Lower lobe of right lung (tissue), 2 donors: Measurements from ENCODE around the gene FBXO2. TPM values are rescaled to one million over a fixed set of nuclear protein-coding genes. Genes with fewer than 3 reads are reported as not detected.

Experiments
- ATAC-seq, 2 donors: fragments of 200-7000 bp; cut with Tn5 transposase; one replicate each; pipeline ENCODE4 v1.9.1; 2020 to 2022; ENCODE audit warnings: mild to moderate bottlenecking in 2 of 2, moderate library complexity in 2 of 2
- DNase-seq: peaks from one replicate; pipeline ENCODE4 v3.0.0-alpha.2; 2020
- H3K27ac ChIP-seq: fragments of 200-600 bp; one replicate; pipeline ENCODE4 v1.8.0; 2022
- H3K27me3 ChIP-seq: fragments of 200-600 bp; one replicate; pipeline ENCODE4 v1.8.0; 2022; ENCODE audit warnings: low read depth
- H3K36me3 ChIP-seq: fragments of 200-600 bp; one replicate; pipeline ENCODE4 v1.8.0; 2022; ENCODE audit warnings: mild to moderate bottlenecking
- H3K4me1 ChIP-seq: fragments of 200-600 bp; one replicate; pipeline ENCODE4 v1.8.0; 2022
- H3K4me3 ChIP-seq: fragments of 200-600 bp; one replicate; pipeline ENCODE4 v1.8.0; 2022; ENCODE audit warnings: mild to moderate bottlenecking
- H3K9me3 ChIP-seq: fragments of 200-600 bp; one replicate; pipeline ENCODE4 v1.8.0; 2022
- intact Hi-C: fragments of 100-400 bp; cut with DNase I; formaldehyde crosslinking; loops from one replicate; pipeline ENCODE4 v1.11.0; 2022
- total RNA-seq: library from RNA; stranded (reverse); fragmentation: NEBNext Ultra II Directional; extraction: Animal tissue kit (Norgen Biotek cat#: 25700); gene quantifications from one replicate; pipeline ENCODE4 v1.2.1, GENCODE V29; 2021
- TF ChIP-seq, protein P1 (sequence below): fragments of 200-600 bp; IDR thresholded peaks from one replicate; pipeline ENCODE4 v1.8.0; 2022; ENCODE audit warnings: antibody characterized with exemption, mild to moderate bottlenecking
- donor health status: DM: no; HTN: yes; CAD: no; lungs with severe emphysema.

Gene FBXO2
- total RNA-seq, 1 donor from 2014 or later = 13.4 TPM

DNA sequence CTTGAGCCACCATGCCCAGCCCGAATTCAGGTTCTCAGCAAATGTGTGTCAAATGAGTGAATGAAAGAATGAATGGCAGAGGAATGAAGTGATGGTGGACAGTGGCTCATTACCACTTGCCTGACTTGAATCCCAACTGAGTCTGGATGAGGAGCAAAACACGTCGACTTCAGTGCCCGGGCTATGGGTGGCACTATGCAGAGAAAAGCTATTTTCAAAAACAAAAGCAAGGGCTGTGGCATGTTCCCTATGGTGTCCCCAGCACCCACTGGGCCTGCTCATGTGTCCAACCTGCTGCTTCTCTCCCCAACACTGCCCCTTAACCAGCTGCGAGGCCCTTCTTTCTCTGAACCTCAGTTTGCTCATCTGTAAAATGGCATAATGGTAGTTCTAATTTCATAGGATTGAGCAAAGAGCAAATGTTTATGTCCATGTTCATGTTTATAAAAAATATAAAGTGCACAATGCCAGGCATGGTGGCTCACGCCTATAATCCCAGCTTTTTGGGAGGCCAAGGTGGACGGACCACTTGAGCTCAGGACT lies 31.1 kb upstream of the FBXO2 start:
- no peaks in the 10 kb centered on the region for H3K36me3 ChIP-seq
- TF ChIP-seq, protein P1, sequence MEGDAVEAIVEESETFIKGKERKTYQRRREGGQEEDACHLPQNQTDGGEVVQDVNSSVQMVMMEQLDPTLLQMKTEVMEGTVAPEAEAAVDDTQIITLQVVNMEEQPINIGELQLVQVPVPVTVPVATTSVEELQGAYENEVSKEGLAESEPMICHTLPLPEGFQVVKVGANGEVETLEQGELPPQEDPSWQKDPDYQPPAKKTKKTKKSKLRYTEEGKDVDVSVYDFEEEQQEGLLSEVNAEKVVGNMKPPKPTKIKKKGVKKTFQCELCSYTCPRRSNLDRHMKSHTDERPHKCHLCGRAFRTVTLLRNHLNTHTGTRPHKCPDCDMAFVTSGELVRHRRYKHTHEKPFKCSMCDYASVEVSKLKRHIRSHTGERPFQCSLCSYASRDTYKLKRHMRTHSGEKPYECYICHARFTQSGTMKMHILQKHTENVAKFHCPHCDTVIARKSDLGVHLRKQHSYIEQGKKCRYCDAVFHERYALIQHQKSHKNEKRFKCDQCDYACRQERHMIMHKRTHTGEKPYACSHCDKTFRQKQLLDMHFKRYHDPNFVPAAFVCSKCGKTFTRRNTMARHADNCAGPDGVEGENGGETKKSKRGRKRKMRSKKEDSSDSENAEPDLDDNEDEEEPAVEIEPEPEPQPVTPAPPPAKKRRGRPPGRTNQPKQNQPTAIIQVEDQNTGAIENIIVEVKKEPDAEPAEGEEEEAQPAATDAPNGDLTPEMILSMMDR = no peak
- DNase-seq (no peak), ATAC-seq (no peak)
- intact Hi-C loops = no loop called here
- H3K27me3 ChIP-seq = peaks cover 36% of the 10 kb centered on the region
- no peak overlapping the region for H3K27ac ChIP-seq
- H3K4me1 ChIP-seq = peaks cover 10% of the 10 kb centered on the region
- H3K4me3 ChIP-seq = no peak overlapping the region
- no peaks in the 10 kb centered on the region for H3K9me3 ChIP-seq

DNA sequence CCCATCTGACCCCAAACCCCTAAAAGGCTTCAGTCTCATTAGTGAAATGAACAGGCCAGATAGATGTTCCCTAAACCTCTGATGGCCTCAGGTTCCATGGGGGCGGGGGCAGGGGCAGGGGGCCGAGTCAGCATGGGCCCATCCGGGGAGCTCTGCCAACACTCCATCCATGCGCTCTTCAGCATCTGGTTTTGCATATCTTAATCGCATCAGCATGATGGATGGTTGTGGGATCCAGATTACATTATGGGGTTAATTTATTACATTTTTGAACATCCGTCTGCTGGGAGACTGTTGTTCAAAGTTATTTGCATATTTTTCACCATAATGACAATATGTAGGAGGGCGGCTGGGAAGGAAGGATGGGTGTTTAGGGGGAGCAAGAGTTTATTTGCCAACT lies 29.8 kb upstream of the FBXO2 start:
- TF ChIP-seq, protein P1 = no peak
- Histone ChIP-seq H3K4me3 (no peak overlapping the region), H3K9me3 (no peaks in the 10 kb centered on the region), H3K36me3 (no peaks in the 10 kb centered on the region), H3K27me3 (peaks cover 24% of the 10 kb centered on the region), H3K27ac (no peak overlapping the region), H3K4me1 (peaks cover 14% of the 10 kb centered on the region)
- ATAC-seq = no peak
- DNase-seq = no peak
- intact Hi-C loops = no loop called here

DNA sequence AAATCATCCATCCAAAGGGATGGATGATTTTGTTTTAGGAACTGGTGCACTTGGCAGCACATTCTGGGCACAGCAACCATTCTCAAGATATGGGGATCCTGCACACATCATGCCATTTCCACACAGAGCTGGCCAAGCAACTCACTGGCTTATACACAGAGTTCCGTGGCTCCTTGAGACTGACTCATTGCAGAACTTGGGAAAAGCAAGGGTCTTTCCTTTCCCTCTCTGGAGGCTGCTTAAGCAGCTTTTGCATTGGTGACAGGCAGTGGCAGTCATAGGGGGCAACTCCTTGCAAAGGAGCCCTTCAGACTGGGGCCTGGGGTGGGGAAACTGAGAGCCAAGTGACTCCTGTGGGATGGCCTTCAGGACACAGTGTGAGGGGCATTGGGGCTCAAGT lies 28.6 kb upstream of the FBXO2 start:
- Histone ChIP-seq H3K9me3 (no peaks in the 10 kb centered on the region), H3K27ac (no peak overlapping the region), H3K4me3 (no peak overlapping the region), H3K4me1 (peaks cover 14% of the 10 kb centered on the region), H3K36me3 (no peaks in the 10 kb centered on the region), H3K27me3 (peaks cover 11% of the 10 kb centered on the region)
- DNase-seq (no peak), ATAC-seq (no peak)
- TF ChIP-seq, protein P1 = no peak
- intact Hi-C loops = no loop called here

DNA sequence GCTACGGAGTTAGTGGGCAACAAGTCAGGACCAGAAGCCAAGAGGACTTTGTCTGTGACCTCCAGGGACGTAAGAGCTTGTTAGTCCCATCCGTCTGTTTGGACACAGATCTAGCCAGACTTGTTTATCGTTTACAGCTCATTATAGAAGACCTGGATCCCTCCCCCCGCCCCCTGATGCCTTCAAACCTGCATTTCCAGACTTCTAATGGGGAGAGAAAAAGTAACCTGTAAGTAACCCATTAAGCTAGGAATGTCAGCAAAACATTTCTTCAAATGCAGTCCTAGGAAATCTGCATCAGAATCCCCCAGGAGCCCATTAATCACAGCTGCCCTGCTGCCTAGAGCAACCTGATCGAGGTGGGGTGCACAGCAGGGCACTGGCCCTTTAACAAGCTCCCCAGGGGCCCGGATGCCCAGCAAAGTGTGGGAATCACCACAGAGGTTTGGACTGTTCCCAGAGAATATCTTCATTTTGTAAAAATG lies 28.1 kb upstream of the FBXO2 start:
- TF ChIP-seq, protein P1 = no peak
- no peak for DNase-seq
- intact Hi-C loops = no loop called here
- Histone ChIP-seq H3K27me3 (peaks cover 6% of the 10 kb centered on the region), H3K27ac (no peak overlapping the region), H3K9me3 (no peaks in the 10 kb centered on the region), H3K36me3 (peaks cover 2% of the 10 kb centered on the region), H3K4me1 (peaks cover 14% of the 10 kb centered on the region), H3K4me3 (no peak overlapping the region)
- no peak for ATAC-seq

DNA sequence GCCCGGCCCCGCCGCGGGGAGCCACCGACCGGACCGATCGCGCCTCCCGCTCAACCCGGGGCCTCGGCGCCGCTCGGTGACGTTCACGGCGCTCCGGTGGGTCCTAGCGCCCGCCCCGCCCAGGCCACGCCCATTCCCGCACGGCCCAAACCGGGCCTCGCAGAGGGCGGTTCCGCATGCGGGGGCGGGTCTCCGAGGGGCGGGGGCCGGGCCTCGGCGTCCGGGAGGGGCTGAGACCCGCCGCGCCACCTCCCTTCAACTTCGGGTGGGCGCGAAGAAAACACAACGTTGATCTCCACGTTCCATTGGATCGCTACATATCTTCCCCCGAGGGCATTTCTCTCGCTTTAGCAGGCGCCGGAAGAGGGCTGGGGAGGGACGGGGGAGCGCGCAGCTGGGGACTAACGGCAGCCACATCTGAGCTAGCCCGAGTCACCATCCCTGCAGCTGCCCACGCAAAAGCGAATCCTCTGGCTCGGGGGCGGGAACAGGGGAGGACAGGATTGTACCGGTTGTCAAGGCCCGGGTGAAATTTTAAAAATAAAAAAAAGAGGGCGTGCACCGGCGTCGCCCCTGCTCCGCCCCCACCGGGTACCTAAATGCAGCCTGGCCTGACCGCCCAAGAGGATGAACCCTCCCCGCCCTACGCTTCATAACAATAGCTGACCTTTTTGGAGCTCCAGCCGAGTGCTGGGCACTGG lies 27.0 kb upstream of the FBXO2 start, which contains the start of gene MAD2L2:
MAD2L2 (minus strand) TSS at position 78 of the 701 bp plus-strand sequence. CDS start 547 bp downstream, outside the sequence.
- intact Hi-C loops = no loop called here
- Histone ChIP-seq H3K27ac (peak within 1 kb of the TSS; percentile 80), H3K4me1 (peaks cover 14% of the 10 kb centered on the region), H3K9me3 (no peaks in the 10 kb centered on the region), H3K4me3 (peak within 1 kb of the TSS; percentile 84), H3K27me3 (peaks cover 4% of the 10 kb centered on the region), H3K36me3 (peaks cover 13% of the 10 kb centered on the region)
- DNase-seq (peak; percentile 91), ATAC-seq (peak; percentile 98 to 99)
- TF ChIP-seq, protein P1 = no peak
